HCT116 (cell line): ENCODE results near the gene KRTAP5-9.

Experiments
- CTCF ChIP-seq, 3 experiments: fragments of 200-600 bp in 1 of 3; sonication (generic) in 1 of 3; IDR thresholded peaks in 2 of 3; conservative IDR thresholded peaks in 1 of 3; 2 replicates each; pipeline ENCODE4 v1.5.1; 2012 to 2017; ENCODE audit warnings: low read depth in 2 of 3, low read length in 2 of 3, antibody characterized with exemption in 1 of 3, borderline replicate concordance in 1 of 3, control low read depth in 1 of 3, mild to moderate bottlenecking in 1 of 3, mixed read lengths in 1 of 3, mixed run types in 1 of 3, moderate library complexity in 1 of 3; ENCODE audit not compliant: insufficient read depth in 1 of 3
- ELF1 ChIP-seq: IDR thresholded peaks from 2 replicates; pipeline ENCODE4 v1.6.1; 2012; ENCODE audit warnings: low read depth, borderline replicate concordance
- EZH2phosphoT487 ChIP-seq: fragments of 200-600 bp; IDR thresholded peaks from 2 replicates; pipeline ENCODE4 v1.6.1; 2018; ENCODE audit warnings: antibody characterized with exemption, borderline replicate concordance
- POLR2A ChIP-seq: IDR thresholded peaks from 2 replicates; pipeline ENCODE4 v1.7.0; 2011; ENCODE audit warnings: borderline replicate concordance; ENCODE audit not compliant: insufficient read depth, insufficient read length; ENCODE audit errors: extremely low read depth
- SIN3A ChIP-seq: IDR thresholded peaks from 2 replicates; pipeline ENCODE4 v1.6.1; 2012; ENCODE audit warnings: low read depth
- TF ChIP-seq, protein P1 (sequence below): IDR thresholded peaks from 2 replicates; pipeline ENCODE4 v1.6.1; 2012

DNA sequence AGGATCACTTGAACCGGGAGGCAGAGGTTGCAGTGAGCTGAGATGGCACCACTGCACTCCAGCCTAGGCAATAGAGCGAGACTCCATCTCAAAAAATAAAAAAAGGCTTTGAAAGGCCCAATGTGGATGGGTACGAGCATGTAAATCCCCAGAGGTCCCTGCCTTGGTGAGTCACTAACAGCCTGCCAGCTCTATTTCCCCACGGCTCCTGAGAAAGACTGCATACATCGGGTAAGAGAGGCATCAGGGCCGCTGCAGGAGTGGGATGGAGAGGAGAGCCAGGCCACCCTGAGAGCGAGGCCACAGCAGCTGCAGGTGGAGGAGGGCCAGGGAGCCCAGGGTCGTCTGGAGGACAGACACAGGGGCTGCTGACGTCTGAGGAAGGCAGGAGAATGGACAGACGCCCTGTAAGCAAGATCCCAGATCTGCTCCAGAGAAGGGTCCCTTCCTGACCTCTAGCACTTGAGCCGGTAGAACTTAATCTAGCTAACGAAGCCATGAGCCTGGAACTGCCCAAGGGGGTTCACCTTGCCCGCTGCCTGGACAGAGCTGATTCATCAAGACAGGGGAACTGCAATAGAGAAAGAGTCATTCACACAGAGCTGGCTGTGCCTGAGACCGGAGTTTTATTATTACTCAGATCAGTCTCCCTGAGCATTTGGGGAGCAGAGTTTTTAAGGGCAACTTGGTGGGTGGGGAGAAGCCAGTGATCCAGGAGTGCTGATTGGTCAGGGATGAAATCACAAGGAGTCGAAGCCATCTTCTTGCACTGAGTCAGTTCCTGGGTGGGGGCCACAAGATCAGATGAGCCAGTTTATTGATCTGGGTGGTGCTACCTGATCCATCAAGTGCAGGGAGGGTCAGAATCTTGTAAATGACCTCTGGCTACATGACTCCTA, 5.1 kb upstream of the KRTAP5-9 start:
- no peak for TF ChIP-seq POLR2A
- no peak for TF ChIP-seq CTCF (IDR thresholded peaks at IDR 0.05 in 2 of 3, conservative IDR thresholded peaks at IDR 0.05 in 1 of 3; ENCODE audit: borderline replicate concordance in 1 of 3, insufficient read depth in 1 of 3, low read depth in 2 of 3, low read length in 2 of 3)
- TF ChIP-seq SIN3A, result no peak
- TF ChIP-seq ELF1, result no peak
- TF ChIP-seq, protein P1, sequence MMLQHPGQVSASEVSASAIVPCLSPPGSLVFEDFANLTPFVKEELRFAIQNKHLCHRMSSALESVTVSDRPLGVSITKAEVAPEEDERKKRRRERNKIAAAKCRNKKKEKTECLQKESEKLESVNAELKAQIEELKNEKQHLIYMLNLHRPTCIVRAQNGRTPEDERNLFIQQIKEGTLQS, result no peak
- TF ChIP-seq EZH2phosphoT487, result no peak
